H9 (cell line): ENCODE measurements around the gene PTPRR. TPM values are rescaled to one million over a fixed set of nuclear protein-coding genes. Genes with fewer than 3 reads are reported as not detected.

Source experiments
- DNase-seq: peaks from one replicate; pipeline ENCODE4 v3.0.0-alpha.2; 2017
- H2AFZ ChIP-seq: one replicate; pipeline ENCODE4 v1.6.1; 2013; ENCODE audit warnings: mild to moderate bottlenecking, low read length, control low read depth, moderate library complexity
- H2AK5ac ChIP-seq: 2 replicates; pipeline ENCODE4 v1.6.1; 2013; ENCODE audit warnings: low read length, control low read depth, mixed read lengths; ENCODE audit not compliant: insufficient read length
- H2BK120ac ChIP-seq: one replicate; pipeline ENCODE4 v1.6.1; 2013; ENCODE audit warnings: low read depth, mild to moderate bottlenecking, low read length, control low read depth, inconsistent platforms; ENCODE audit not compliant: poor library complexity, severe bottlenecking
- H2BK12ac ChIP-seq: 2 replicates; pipeline ENCODE4 v1.6.1; 2013; ENCODE audit warnings: low read length, control low read depth, mixed read lengths, low read depth; ENCODE audit not compliant: insufficient read length
- H2BK15ac ChIP-seq: 2 replicates; pipeline ENCODE4 v1.6.1; 2013; ENCODE audit warnings: low read depth, low read length, control low read depth
- H2BK20ac ChIP-seq: one replicate; pipeline ENCODE4 v1.6.1; 2013; ENCODE audit warnings: low read depth, mild to moderate bottlenecking, low read length, control low read depth, inconsistent platforms; ENCODE audit not compliant: poor library complexity, severe bottlenecking
- H2BK5ac ChIP-seq: 2 replicates; pipeline ENCODE4 v1.6.1; 2013; ENCODE audit warnings: low read length, control low read depth, mixed read lengths; ENCODE audit not compliant: insufficient read length
- H3K14ac ChIP-seq: 2 replicates; pipeline ENCODE4 v1.6.1; 2013; ENCODE audit warnings: low read length, control low read depth; ENCODE audit not compliant: insufficient read depth
- H3K18ac ChIP-seq: 2 replicates; pipeline ENCODE4 v1.6.1; 2013; ENCODE audit warnings: low read depth, mild to moderate bottlenecking, mixed read lengths, low read length, control low read depth; ENCODE audit not compliant: insufficient read length
- H3K23ac ChIP-seq: 2 replicates; pipeline ENCODE4 v1.6.1; 2013; ENCODE audit warnings: low read length, control low read depth, mixed read lengths, low read depth; ENCODE audit not compliant: insufficient read length
- H3K23me2 ChIP-seq: 2 replicates; pipeline ENCODE4 v1.6.1; 2013; ENCODE audit warnings: low read depth, mild to moderate bottlenecking, mixed read lengths, low read length, control low read depth; ENCODE audit not compliant: insufficient read length, poor library complexity, severe bottlenecking
- H3K27ac ChIP-seq: 2 replicates; pipeline ENCODE4 v1.5.1; 2013; ENCODE audit warnings: low read length, control low read depth, mixed read lengths, low read depth; ENCODE audit not compliant: insufficient read length
- H3K27me3 ChIP-seq: 2 replicates; pipeline ENCODE4 v1.6.1; 2013; ENCODE audit warnings: low read length, control low read depth, inconsistent platforms; ENCODE audit not compliant: insufficient read depth
- H3K4ac ChIP-seq: 2 replicates; pipeline ENCODE4 v1.6.1; 2013; ENCODE audit warnings: low read depth, mild to moderate bottlenecking, control low read depth, inconsistent platforms, low read length, moderate library complexity
- H3K4me1 ChIP-seq: 2 replicates; pipeline ENCODE4 v1.6.1; 2013; ENCODE audit warnings: low read length, control low read depth, inconsistent platforms; ENCODE audit not compliant: insufficient read depth
- H3K4me2 ChIP-seq: 2 replicates; pipeline ENCODE4 v1.6.1; 2013; ENCODE audit warnings: low read length, control low read depth, mixed read lengths; ENCODE audit not compliant: insufficient read length, insufficient read depth
- H3K56ac ChIP-seq: 2 replicates; pipeline ENCODE4 v1.6.1; 2013; ENCODE audit warnings: low read depth, mild to moderate bottlenecking, mixed read lengths, low read length, control low read depth; ENCODE audit not compliant: insufficient read length
- H3K79me1 ChIP-seq: 2 replicates; pipeline ENCODE4 v1.6.1; 2013; ENCODE audit warnings: low read depth, mild to moderate bottlenecking, moderate library complexity, low read length, control low read depth, inconsistent platforms; ENCODE audit not compliant: insufficient read depth, poor library complexity, severe bottlenecking
- H3K79me2 ChIP-seq: 2 replicates; pipeline ENCODE4 v1.6.1; 2013; ENCODE audit warnings: low read length, control low read depth, inconsistent platforms; ENCODE audit not compliant: insufficient read depth
- H3K9ac ChIP-seq: 2 replicates; pipeline ENCODE4 v1.6.1; 2013; ENCODE audit warnings: low read length, control low read depth, mixed read lengths; ENCODE audit not compliant: insufficient read length; ENCODE audit errors: extremely low read depth
- H3K9me3 ChIP-seq: one replicate; pipeline ENCODE4 v1.6.1; 2013; ENCODE audit warnings: low read depth, low read length, inconsistent platforms; ENCODE audit not compliant: control insufficient read depth
- H3T11ph ChIP-seq: one replicate; pipeline ENCODE4 v1.6.1; 2013; ENCODE audit warnings: mild to moderate bottlenecking, low read length, control low read depth, inconsistent platforms
- H4K20me1 ChIP-seq: one replicate; pipeline ENCODE4 v1.6.1; 2013; ENCODE audit not compliant: control insufficient read depth, insufficient read length, insufficient read depth
- H4K5ac ChIP-seq: 2 replicates; pipeline ENCODE4 v1.6.1; 2013; ENCODE audit warnings: low read depth, mild to moderate bottlenecking, mixed read lengths, low read length, control low read depth; ENCODE audit not compliant: insufficient read length
- H4K8ac ChIP-seq: replicated peaks from 2 replicates; pipeline ENCODE4 v1.6.1; 2013; ENCODE audit warnings: low read length, control low read depth, mixed read lengths, low read depth; ENCODE audit not compliant: insufficient read length
- H4K91ac ChIP-seq: 2 replicates; pipeline ENCODE4 v1.6.1; 2013; ENCODE audit warnings: low read depth, mild to moderate bottlenecking, moderate library complexity, mixed read lengths, low read length, control low read depth; ENCODE audit not compliant: insufficient read length
- H3K27ac Mint-ChIP-seq, 3 experiments: 2 replicates in 2 of 3; 3 replicates in 1 of 3; pipeline ENCODE4 v1.8.0; 2020 to 2021; ENCODE audit warnings: mixed read lengths in 3 of 3, mild to moderate bottlenecking in 1 of 3, moderate library complexity in 1 of 3
- H3K27me3 Mint-ChIP-seq: 2 replicates; pipeline ENCODE4 v1.8.0; 2021; ENCODE audit warnings: low read depth, mild to moderate bottlenecking, moderate library complexity, mixed read lengths
- H3K36me3 Mint-ChIP-seq, 3 experiments: 2 replicates in 2 of 3; 3 replicates in 1 of 3; pipeline ENCODE4 v1.8.0; 2020 to 2021; ENCODE audit warnings: low read depth in 3 of 3, mixed read lengths in 3 of 3; ENCODE audit not compliant: insufficient read depth in 1 of 3
- H3K4me1 Mint-ChIP-seq, 2 experiments: 2 replicates each; pipeline ENCODE4 v1.8.0; 2020; ENCODE audit warnings: mixed read lengths in 2 of 2
- H3K4me3 Mint-ChIP-seq, 2 experiments: 2 replicates in 1 of 2; 3 replicates in 1 of 2; pipeline ENCODE4 v1.8.0; 2020 to 2021; ENCODE audit warnings: mild to moderate bottlenecking in 2 of 2, mixed read lengths in 2 of 2, moderate library complexity in 1 of 2
- H3K9me3 Mint-ChIP-seq, 2 experiments: 2 replicates in 1 of 2; 3 replicates in 1 of 2; pipeline ENCODE4 v1.8.0; 2020; ENCODE audit warnings: mild to moderate bottlenecking in 2 of 2, mixed read lengths in 2 of 2, moderate library complexity in 1 of 2
- WGBS: extraction: QIAGEN DNeasy Blood & Tissue Kit; methylation state at CpG from one replicate; pipeline ENCODE4 v1.1.7; 2013; ENCODE audit warnings: missing lambda C conversion rate, low lambda C conversion rate, mixed read lengths; ENCODE audit not compliant: insufficient read length; ENCODE audit errors: extremely low coverage; 5-methylcytosine and 5-hydroxymethylcytosine counted together
- total RNA-seq: library from RNA; stranded (reverse); gene quantifications from 2 replicates; pipeline ENCODE4 v1.2.1, GENCODE V29; 2021
- TF ChIP-seq, protein P1 (sequence below): fragments of 200-600 bp; sonication (generic); conservative IDR thresholded peaks from 3 replicates; pipeline ENCODE4 v1.8.0; 2021; ENCODE audit warnings: antibody characterized with exemption, mild to moderate bottlenecking

The PTPRR gene
- total RNA-seq, 1 experiment from 2014 or later, result 0.22 TPM

DNA sequence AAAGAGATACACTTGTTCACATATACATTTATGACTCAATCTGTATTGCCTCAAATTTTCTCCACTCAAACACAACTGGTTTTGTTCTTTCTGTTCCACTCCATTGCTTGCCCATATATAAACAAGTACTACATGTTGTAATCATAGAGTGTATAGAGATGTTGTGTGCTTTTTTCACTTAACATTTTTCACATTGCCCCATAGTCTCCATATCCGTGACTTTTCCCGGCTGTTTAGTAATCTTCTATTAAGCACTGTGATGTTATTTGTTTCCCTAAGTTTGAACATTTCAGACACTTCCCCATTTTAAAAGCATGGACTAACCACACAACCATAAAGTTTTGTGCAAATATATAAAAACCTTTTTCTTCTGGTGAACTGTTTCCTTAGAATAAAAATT lies 45.5 kb upstream of the PTPRR start:
- no peaks in the 10 kb centered on the region for H3K4me1 ChIP-seq
- H2BK15ac ChIP-seq, result no peak overlapping the region
- H3K14ac ChIP-seq, result no peak overlapping the region
- Mint-ChIP-seq H3K27me3 (no peaks in the 10 kb centered on the region), H3K4me3 (no peak overlapping the region), H3K4me1 (peaks cover 2% of the 10 kb centered on the region in 2 experiments; a peak in 1 of 4 replicates), H3K36me3 (no peaks in the 10 kb centered on the region), H3K27ac (no peak overlapping the region), H3K9me3 (no peaks in the 10 kb centered on the region)
- no peak overlapping the region for H3K9ac ChIP-seq
- no peak overlapping the region for H4K5ac ChIP-seq
- H3K27ac ChIP-seq, result no peak overlapping the region
- H3T11ph ChIP-seq, result no peak overlapping the region
- no peak overlapping the region for H2BK20ac ChIP-seq
- H3K56ac ChIP-seq, result no peak overlapping the region
- H4K91ac ChIP-seq, result no peak overlapping the region
- no peaks in the 10 kb centered on the region for H3K23me2 ChIP-seq
- no peaks in the 10 kb centered on the region for H3K79me1 ChIP-seq
- no peak overlapping the region for H3K23ac ChIP-seq
- no peaks in the 10 kb centered on the region for H3K9me3 ChIP-seq
- no peak overlapping the region for H2BK120ac ChIP-seq
- no peaks in the 10 kb centered on the region for H3K27me3 ChIP-seq
- H3K4ac ChIP-seq, result no peak overlapping the region
- no peak overlapping the region for H2BK12ac ChIP-seq
- no peaks in the 10 kb centered on the region for H4K20me1 ChIP-seq
- no peak overlapping the region for H2AK5ac ChIP-seq
- TF ChIP-seq, protein P1, sequence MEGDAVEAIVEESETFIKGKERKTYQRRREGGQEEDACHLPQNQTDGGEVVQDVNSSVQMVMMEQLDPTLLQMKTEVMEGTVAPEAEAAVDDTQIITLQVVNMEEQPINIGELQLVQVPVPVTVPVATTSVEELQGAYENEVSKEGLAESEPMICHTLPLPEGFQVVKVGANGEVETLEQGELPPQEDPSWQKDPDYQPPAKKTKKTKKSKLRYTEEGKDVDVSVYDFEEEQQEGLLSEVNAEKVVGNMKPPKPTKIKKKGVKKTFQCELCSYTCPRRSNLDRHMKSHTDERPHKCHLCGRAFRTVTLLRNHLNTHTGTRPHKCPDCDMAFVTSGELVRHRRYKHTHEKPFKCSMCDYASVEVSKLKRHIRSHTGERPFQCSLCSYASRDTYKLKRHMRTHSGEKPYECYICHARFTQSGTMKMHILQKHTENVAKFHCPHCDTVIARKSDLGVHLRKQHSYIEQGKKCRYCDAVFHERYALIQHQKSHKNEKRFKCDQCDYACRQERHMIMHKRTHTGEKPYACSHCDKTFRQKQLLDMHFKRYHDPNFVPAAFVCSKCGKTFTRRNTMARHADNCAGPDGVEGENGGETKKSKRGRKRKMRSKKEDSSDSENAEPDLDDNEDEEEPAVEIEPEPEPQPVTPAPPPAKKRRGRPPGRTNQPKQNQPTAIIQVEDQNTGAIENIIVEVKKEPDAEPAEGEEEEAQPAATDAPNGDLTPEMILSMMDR, result no peak
- no peak overlapping the region for H2BK5ac ChIP-seq
- H3K4me2 ChIP-seq, result no peak overlapping the region
- no peak overlapping the region for H4K8ac ChIP-seq
- H2AFZ ChIP-seq, result no peak overlapping the region
- DNase-seq, result no peak
- H3K79me2 ChIP-seq, result no peaks in the 10 kb centered on the region
- no CpG with 5 or more reads among the region's 2 CpGs for WGBS
- H3K18ac ChIP-seq, result no peak overlapping the region
